Left colon (tissue), 2 donors: Measurements from ENCODE around the gene TRIM2. TPM values are rescaled to one million over a fixed set of nuclear protein-coding genes. Genes with fewer than 3 reads are reported as not detected.
A peak's percentile ranks its signal among the peaks of the same experiment; 100 is the strongest.
"Not testable (repeated sequence)": the region's sequence is repeated elsewhere in the genome, so short reads cannot be mapped to it uniquely, and the experiment has no call there.

ENCODE experiments used
- ATAC-seq: fragments of 200-7000 bp; cut with Tn5 transposase; one replicate; pipeline ENCODE4 v1.9.1; 2020; ENCODE audit warnings: mild to moderate bottlenecking, moderate library complexity
- DNase-seq, 2 donors: peaks; one replicate each; pipeline ENCODE4 v3.0.0-alpha.2; 2020
- intact Hi-C, 2 donors: fragments of 100-400 bp; cut with DNase I in 1 of 2; cut with micrococcal nuclease in 1 of 2; formaldehyde crosslinking; loops; one replicate each; pipeline versions ENCODE4 v1.11.2 to v1.14.0; 2022; cut with DNase I, micrococcal nuclease
- long read RNA-seq: library from polyadenylated mRNA; unstranded; transcript quantifications from one replicate; pipeline ENCODE4 v2.0.0, GENCODE V29; 2021
- total RNA-seq, 2 donors: library from RNA; stranded (reverse); fragmentation: NEBNext Ultra II Directional; extraction: Animal tissue kit (Norgen Biotek cat#: 25700); gene quantifications; one replicate each; pipeline ENCODE4 v1.2.1, GENCODE V29; 2021
- donor health status: DM: no; HTN: no; CAD: no.
- donor health status: DM: yes; HTN: yes; CAD: no.

TRIM2 gene
- 100 to 1,000 TPM; 123 to 145 TPM for total RNA-seq
- long read RNA-seq, full-length matches to known transcripts, result 12 of 110 reads
- long read RNA-seq, partial matches to known transcripts, result 42 of 110 reads
- long read RNA-seq, other reads (novel, unspliced or antisense), result 56 of 110 reads

GRCh38 chr4:153204247-153204671, at the start of gene TRIM2:
Gene TRIM2 (plus strand): TSS chr4:153204443. CDS start chr4:153204531, 88 bp downstream.
- intact Hi-C loops, result loop anchor here in 1 of 2 donors (10.0 kb wide), 1 partner anchor 59 kb away; no protein-coding TSS in a partner anchor

DNA sequence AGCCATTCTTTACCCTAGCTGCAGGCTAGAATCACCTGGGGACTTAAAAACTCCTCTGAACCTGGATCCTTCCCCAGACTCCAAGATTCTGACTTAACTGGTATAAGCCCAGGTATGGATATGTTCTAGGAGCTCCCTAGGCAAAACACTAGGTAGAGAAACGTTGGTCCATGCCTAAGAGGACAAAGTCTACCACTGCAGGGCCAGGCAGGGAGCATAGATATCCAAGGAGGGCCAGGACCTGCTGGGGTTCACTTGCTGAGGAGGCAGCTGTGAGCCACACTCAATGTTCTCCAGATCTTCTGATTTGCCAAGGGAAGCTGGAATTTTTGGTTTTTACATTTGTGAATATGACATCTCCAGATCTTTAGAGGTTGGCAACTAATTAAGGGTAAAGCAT, 48.6 kb upstream of the TRIM2 start:
- no peak for DNase-seq
- no peak for ATAC-seq
- intact Hi-C loops, result no loop called here

More at GRCh38 chr4:153204247-153204671, at the start of gene TRIM2:
- DNase-seq (peak; percentile 85 to 92), ATAC-seq (peak; percentile 61)

GRCh38 chr4:153156263-153156662, 48.0 kb upstream of the TRIM2 start:
- no peak for ATAC-seq
- DNase-seq, result no peak
- intact Hi-C loops, result no loop called here

DNA sequence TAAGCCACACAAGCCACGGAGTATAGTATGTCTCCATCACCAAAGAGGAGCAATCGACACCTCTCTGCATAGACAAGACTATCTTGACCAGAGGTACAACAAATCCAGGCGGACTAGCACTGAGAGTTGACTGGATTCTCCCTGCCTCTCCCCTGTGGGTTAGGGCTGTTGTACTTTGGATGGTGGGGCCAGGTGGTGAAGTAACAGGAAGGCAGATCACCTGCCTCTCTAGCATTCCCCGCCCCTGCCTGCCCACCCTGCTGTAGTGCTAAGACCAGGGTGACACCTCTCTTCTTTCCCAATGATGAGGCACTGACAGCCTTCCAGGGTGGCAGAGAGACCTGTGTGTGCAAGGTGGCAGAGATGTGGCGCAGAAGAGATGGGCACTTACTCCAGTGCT, 47.5 kb upstream of the TRIM2 start:
- DNase-seq, result no peak

DNA sequence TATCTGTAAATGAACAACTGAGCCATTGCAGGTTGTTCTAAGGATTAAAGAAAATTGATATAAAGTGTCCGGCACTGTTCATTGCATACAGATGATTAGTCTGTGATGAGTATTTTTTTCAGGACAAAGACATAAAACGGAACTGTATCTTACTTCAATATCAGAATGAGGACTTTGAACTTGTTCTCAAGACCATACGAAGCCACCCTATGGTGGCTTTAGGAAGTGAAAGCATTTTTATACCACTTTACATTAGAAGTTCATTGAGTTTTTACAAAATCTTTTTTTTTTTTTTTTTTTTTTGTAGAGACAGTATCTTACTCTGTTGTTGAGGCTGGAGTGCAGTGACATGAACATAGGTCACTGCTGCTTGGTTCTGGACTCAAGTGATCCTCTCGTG, 45.2 kb upstream of the TRIM2 start:
- DNase-seq (no peak), ATAC-seq (peak; percentile 81)
- intact Hi-C loops, result no loop called here

More for the DNA sequence above, 47.5 kb upstream of the TRIM2 start:
- ATAC-seq, result no peak
- intact Hi-C loops, result no loop called here

- intact Hi-C loops, result no loop called here
- ATAC-seq (peak; percentile 58), DNase-seq (no peak)
Measured at GRCh38 chr4:153159728-153160221, 44.5 kb upstream of the TRIM2 start.

DNA sequence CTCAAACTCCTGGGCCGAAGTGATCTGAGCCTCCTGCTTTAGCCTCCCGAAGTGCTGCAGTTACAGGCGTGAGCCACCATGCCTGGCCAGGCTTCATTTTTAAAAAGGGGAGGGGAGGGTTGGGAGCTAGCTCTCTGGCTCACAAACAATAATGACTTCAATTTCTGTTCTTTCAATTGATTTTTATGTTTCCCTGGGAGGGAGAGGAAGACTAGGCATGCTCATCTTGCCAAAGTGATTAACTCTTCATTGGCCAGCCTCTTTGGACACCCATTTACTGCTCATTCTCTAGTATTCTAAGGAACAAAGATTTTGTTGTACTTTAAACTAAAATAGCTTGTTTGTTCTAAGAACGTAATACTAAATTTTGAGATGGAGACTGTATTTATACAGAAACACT, 43.4 kb upstream of the TRIM2 start:
- intact Hi-C loops, result no loop called here
- ATAC-seq (no peak), DNase-seq (no peak)

GRCh38 chr4:153161226-153161963, 42.8 kb upstream of the TRIM2 start:
- intact Hi-C loops, result no loop called here
- no peak for ATAC-seq
- no peak for DNase-seq

DNA sequence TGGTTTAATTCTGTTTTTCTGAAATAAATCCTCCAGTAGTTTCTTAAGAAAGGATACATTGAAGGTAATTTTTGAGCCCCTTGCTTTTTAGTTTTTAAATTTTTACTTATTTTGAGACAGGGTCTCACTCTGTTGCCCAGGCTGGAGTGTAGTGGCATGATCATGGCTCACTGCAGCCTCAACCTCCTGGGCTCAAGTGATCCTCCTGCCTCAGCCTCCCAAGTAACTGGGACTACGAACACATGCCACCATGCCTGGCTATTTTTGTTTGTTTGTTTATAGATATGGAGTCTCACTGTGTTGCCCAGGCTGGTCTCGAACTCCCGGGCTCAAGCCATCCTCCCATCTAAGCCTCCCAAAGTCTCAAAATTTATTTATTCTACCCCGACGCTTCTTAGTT, 39.0 kb upstream of the TRIM2 start:
- ATAC-seq, DNase-seq: not testable (repeated sequence)

DNA sequence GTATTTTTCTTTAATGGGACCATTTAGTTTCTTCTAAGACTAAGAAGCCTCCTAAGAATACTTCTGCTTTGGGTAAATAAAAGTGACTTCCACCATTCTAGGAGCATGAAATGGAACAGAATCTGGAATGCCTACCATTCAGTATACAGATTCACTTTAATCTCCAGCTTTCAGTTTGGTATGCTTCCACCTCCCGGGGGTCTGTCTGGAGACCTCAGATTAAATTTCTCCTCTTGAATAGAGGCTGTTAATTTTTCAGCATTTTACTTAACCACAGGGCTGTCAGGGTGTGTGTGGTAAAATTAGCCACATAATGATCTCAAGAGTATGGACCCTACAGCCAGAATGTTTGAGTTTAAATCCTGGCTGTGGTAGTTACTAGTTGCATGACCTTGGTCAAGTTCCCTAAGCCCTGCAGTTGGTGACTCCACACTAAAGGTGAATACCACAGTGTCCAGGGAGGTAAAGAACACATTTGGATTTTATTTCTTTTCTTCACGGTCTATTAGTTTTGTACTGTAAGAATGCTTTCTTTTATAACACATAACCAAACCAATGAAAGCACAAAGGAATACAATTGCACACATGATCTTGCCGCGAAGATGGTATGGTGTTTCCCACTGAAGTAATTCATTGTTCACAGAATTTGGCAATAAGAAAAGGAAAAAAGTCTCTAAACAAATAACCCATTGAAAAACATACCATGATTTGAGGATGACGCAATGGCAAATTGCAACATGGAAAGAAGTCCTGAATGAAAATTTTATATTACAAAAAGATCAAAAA, 37.3 kb upstream of the TRIM2 start:
- DNase-seq (no peak), ATAC-seq (no peak)

More for the DNA sequence above, 39.0 kb upstream of the TRIM2 start:
- intact Hi-C loops, result not testable (repeated sequence)

GRCh38 chr4:153169776-153170175, 34.5 kb upstream of the TRIM2 start:
- intact Hi-C loops, result no loop called here
- DNase-seq (no peak), ATAC-seq (no peak)

More for the DNA sequence above, 37.3 kb upstream of the TRIM2 start:
- intact Hi-C loops, result no loop called here

DNA sequence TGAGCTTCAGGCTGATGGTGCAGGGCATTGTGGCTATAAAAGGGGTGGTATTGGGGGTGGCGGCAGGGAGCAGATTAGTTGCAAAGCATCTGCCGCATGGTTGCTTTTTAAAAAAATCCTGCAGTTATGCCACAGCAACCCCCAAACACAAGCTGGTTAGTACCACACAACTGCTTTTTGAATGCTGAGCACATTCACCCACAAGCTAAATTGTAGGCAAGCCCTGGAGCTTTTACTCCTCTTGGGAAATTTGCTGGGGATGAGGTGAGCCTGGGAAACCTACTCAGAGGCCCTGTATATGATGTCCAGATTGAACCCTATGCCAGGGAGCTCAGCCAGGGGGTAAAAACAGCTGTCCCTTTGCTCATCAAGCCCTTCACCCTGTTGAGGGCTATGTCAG, 33.8 kb upstream of the TRIM2 start:
- intact Hi-C loops, result no loop called here
- no peak for ATAC-seq
- DNase-seq, result no peak

- no peak for ATAC-seq
- intact Hi-C loops, result no loop called here
- no peak for DNase-seq
Measured at GRCh38 chr4:153174821-153175567, 29.2 kb upstream of the TRIM2 start.

DNA sequence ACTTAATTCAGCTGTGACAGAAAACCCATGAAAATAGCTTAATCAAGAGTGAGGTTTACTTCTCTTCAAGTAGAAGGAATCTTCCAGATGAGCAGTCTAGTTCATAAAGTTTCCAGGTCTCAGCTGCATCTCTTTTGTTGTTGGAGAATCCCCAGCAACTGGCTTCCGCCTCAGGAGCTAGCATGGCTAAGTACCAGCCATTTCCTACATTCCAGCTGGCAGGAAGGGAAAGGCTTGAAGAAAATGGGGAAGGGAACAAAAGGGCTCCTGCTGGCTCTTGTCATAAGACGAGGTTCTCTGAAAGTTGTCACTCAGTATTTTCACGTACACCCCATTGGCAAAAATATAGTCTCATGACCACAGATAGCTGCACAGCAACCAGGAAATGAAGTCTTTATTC, 27.3 kb upstream of the TRIM2 start:
- ATAC-seq, result no peak
- intact Hi-C loops, result no loop called here

DNA sequence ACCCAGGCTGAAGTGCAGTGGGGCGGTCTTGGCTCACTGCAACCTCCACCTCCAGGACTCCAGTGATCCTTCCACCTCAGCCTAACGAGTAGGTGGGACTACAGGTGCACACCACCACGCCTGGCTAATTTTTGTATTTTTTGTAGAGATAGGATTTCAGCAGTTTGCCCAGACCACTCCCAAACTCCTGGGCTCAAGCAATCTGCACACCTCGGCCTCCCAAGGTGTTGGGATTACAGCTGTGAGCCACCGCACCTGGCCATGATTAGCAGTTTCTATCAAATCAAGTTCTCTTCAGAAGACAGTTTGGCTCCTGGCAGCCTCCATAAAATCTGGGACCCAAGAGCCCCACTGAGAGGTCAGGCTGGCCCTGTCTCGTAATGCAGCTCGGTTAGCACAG, 26.4 kb upstream of the TRIM2 start:
- DNase-seq (no peak), ATAC-seq (no peak)
- intact Hi-C loops, result no loop called here

More for the DNA sequence above, 27.3 kb upstream of the TRIM2 start:
- no peak for DNase-seq

DNA sequence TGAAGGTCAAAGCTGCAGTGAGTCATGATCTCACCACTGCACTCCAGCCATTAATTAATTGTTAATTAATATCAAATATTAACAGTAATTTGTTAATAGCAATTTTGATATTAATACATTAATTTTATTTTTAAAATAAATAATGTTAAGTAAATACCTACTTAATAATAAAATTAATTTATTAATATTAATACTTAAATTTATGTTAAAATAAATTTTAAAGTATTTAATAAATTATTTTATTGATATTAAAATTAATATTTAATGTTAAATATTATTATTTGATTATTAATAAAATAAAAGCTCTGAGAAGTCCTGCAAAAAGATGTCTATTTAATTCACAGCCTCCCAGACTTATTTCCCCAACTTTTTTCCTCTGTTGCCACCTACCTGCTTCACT, 25.1 kb upstream of the TRIM2 start:
- ATAC-seq, result no peak
- intact Hi-C loops, result no loop called here
- no peak for DNase-seq

DNA sequence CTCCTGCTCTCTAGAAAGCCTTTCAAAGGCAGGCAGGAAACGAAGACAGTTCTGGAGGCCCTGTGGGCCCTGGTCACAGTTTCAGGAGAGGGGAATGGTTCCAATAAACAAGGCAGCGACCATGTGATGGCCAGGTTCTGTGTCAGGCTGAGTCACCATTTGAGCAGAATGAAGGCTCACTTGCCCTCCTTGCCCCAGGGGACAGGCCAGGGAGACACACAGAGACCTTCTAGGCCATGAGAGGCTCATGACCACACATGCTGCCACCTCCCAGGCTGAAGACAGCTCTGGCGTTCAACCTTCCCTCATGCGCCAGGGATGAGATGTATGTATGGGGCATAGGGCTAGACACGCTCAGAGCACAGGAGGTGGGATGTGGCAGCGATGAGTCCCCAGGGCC, 22.9 kb upstream of the TRIM2 start:
- intact Hi-C loops, result no loop called here
- ATAC-seq (no peak), DNase-seq (no peak)

GRCh38 chr4:153181700-153182099, 22.5 kb upstream of the TRIM2 start:
- intact Hi-C loops, result no loop called here
- ATAC-seq, result no peak
- DNase-seq, result no peak

- intact Hi-C loops, result no loop called here
- DNase-seq (no peak), ATAC-seq (no peak)
Measured at GRCh38 chr4:153183146-153183545, 21.1 kb upstream of the TRIM2 start.
